ENCODE measurements around the gene STK24.

GRCh38 chr13:98537740-98538139 is 39.2 kb downstream of the STK24 start:
- TF ChIP-seq CTCF (IDR thresholded peaks at IDR 0.05; ENCODE audit: control extremely low read depth in 1 of 3, insufficient read depth in 1 of 3, low read depth in 1 of 3, low read length in 3 of 3) (no peak), YY1 (IDR thresholded peaks at IDR 0.05; ENCODE audit: low read depth, low read length) (no peak), TBP (IDR thresholded peaks at IDR 0.05; ENCODE audit: low read depth, low read length) (no peak), POLR2AphosphoS5 (IDR thresholded peaks at IDR 0.05; ENCODE audit: low read depth, low read length) (no peak), HDAC2 (IDR thresholded peaks at IDR 0.05; ENCODE audit: borderline replicate concordance in 1 of 2, low read depth in 2 of 2, low read length in 2 of 2) (no peak), EZH2 (IDR thresholded peaks at IDR 0.05; ENCODE audit: low read depth, low read length, severe bottlenecking) (no peak), E2F6 (IDR thresholded peaks at IDR 0.05) (no peak), MAX (IDR thresholded peaks at IDR 0.05) (no peak), MAFK (IDR thresholded peaks at IDR 0.05; ENCODE audit: low read depth, low read length) (no peak), CBX5 (IDR thresholded peaks at IDR 0.05; ENCODE audit: low read depth, low read length) (no peak), RNF2 (IDR thresholded peaks at IDR 0.05; ENCODE audit: borderline replicate concordance, low read depth, low read length, missing control alignments, poor library complexity, severe bottlenecking) (no peak), POLR2A (IDR thresholded peaks at IDR 0.05; ENCODE audit: control extremely low read depth in 1 of 2, low read depth in 2 of 2, low read length in 2 of 2) (no peak), USF2 (IDR thresholded peaks at IDR 0.05; ENCODE audit: low read length) (no peak)
